DOHH2 (cell line): ENCODE results near the gene RS1.

ENCODE experiments used
- H3F3A ChIP-seq: fragments of 200-600 bp; sonication (generic), shearing (Covaris generic); 2 replicates; pipeline ENCODE4 v1.6.0; 2016; ENCODE audit warnings: antibody characterized with exemption, mild to moderate bottlenecking; ENCODE audit not compliant: control insufficient read depth, insufficient read depth
- H3K27ac ChIP-seq: fragments of 200-600 bp; sonication (generic); 2 replicates; pipeline ENCODE4 v1.5.1; 2014; ENCODE audit warnings: low read depth, mild to moderate bottlenecking, low read length, moderate library complexity
- H3K27me3 ChIP-seq: fragments of 200-600 bp; sonication (generic); 2 replicates; pipeline ENCODE4 v1.6.1; 2014; ENCODE audit warnings: mild to moderate bottlenecking, low read length, mixed read lengths; ENCODE audit not compliant: control insufficient read depth
- H3K36me3 ChIP-seq: fragments of 200-600 bp; sonication (generic); 2 replicates; pipeline ENCODE4 v1.6.1; 2014; ENCODE audit warnings: mild to moderate bottlenecking, low read length, moderate library complexity, mixed read lengths; ENCODE audit not compliant: control insufficient read depth
- H3K4me1 ChIP-seq: fragments of 200-600 bp; sonication (generic); 2 replicates; pipeline ENCODE4 v1.6.1; 2014; ENCODE audit warnings: mild to moderate bottlenecking, low read length, mixed read lengths; ENCODE audit not compliant: control insufficient read depth
- H3K4me2 ChIP-seq: fragments of 200-600 bp; sonication (generic); 2 replicates; pipeline ENCODE4 v1.6.0; 2014; ENCODE audit warnings: mild to moderate bottlenecking, low read length, moderate library complexity
- H3K4me3 ChIP-seq: fragments of 200-600 bp; sonication (generic); 2 replicates; pipeline ENCODE4 v1.5.1; 2014; ENCODE audit warnings: mild to moderate bottlenecking, low read length, mixed read lengths
- H3K79me2 ChIP-seq: fragments of 200-600 bp; sonication (generic); 2 replicates; pipeline ENCODE4 v1.6.1; 2014; ENCODE audit warnings: mild to moderate bottlenecking, low read length, mixed read lengths; ENCODE audit not compliant: control insufficient read depth
- H3K9me2 ChIP-seq: fragments of 200-600 bp; sonication (generic); replicated peaks from 2 replicates; pipeline ENCODE4 v1.6.1; 2014; ENCODE audit warnings: mild to moderate bottlenecking, low read length, mixed read lengths; ENCODE audit not compliant: control insufficient read depth
- H3K9me3 ChIP-seq: fragments of 200-600 bp; sonication (generic); 2 replicates; pipeline ENCODE4 v1.6.1; 2014; ENCODE audit warnings: antibody characterized with exemption, low read length, mixed read lengths; ENCODE audit not compliant: control insufficient read depth, insufficient read depth
- H4K20me1 ChIP-seq: fragments of 200-600 bp; sonication (generic); 2 replicates; pipeline ENCODE4 v1.6.0; 2014; ENCODE audit warnings: low read depth, mild to moderate bottlenecking, antibody characterized with exemption, low read length, moderate library complexity; ENCODE audit not compliant: control insufficient read depth, insufficient read depth
- EZH2phosphoT487 ChIP-seq: fragments of 200-600 bp; sonication (generic); IDR thresholded peaks from 2 replicates; pipeline ENCODE4 v1.6.1; 2017; ENCODE audit warnings: borderline replicate concordance, mild to moderate bottlenecking, antibody characterized with exemption, low read length, moderate library complexity, mixed read lengths
- TF ChIP-seq, protein P1 (sequence below): fragments of 200-600 bp; sonication (generic); IDR thresholded peaks from one replicate; pipeline ENCODE4 v1.5.1; 2014; ENCODE audit warnings: antibody characterized with exemption, mild to moderate bottlenecking, low read depth, low read length; ENCODE audit not compliant: poor library complexity, severe bottlenecking

The RS1 gene

GRCh38 chrX:18650662-18651061 is 21.2 kb downstream of the RS1 start:
- no peaks in the 10 kb centered on the region for H3K9me2 ChIP-seq
- no peak overlapping the region for H3K4me3 ChIP-seq
- no peaks in the 10 kb centered on the region for H3K9me3 ChIP-seq
- no peaks in the 10 kb centered on the region for H3K27me3 ChIP-seq
- H3K4me1 ChIP-seq, result no peaks in the 10 kb centered on the region
- H4K20me1 ChIP-seq, result no peaks in the 10 kb centered on the region
- H3K4me2 ChIP-seq, result no peak overlapping the region
- TF ChIP-seq EZH2phosphoT487, result no peak
- TF ChIP-seq, protein P1, sequence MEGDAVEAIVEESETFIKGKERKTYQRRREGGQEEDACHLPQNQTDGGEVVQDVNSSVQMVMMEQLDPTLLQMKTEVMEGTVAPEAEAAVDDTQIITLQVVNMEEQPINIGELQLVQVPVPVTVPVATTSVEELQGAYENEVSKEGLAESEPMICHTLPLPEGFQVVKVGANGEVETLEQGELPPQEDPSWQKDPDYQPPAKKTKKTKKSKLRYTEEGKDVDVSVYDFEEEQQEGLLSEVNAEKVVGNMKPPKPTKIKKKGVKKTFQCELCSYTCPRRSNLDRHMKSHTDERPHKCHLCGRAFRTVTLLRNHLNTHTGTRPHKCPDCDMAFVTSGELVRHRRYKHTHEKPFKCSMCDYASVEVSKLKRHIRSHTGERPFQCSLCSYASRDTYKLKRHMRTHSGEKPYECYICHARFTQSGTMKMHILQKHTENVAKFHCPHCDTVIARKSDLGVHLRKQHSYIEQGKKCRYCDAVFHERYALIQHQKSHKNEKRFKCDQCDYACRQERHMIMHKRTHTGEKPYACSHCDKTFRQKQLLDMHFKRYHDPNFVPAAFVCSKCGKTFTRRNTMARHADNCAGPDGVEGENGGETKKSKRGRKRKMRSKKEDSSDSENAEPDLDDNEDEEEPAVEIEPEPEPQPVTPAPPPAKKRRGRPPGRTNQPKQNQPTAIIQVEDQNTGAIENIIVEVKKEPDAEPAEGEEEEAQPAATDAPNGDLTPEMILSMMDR, result no peak
- H3K27ac ChIP-seq, result no peak overlapping the region
- no peaks in the 10 kb centered on the region for H3K79me2 ChIP-seq
- H3F3A ChIP-seq, result no peaks in the 10 kb centered on the region
- H3K36me3 ChIP-seq, result no peaks in the 10 kb centered on the region

GRCh38 chrX:18649498-18649951 is 22.4 kb downstream of the RS1 start:
- TF ChIP-seq EZH2phosphoT487, result no peak
- TF ChIP-seq, protein P1, result no peak
- no peak overlapping the region for H3K4me3 ChIP-seq
- no peak overlapping the region for H3K27ac ChIP-seq
- H3K27me3 ChIP-seq, result no peaks in the 10 kb centered on the region
- H3F3A ChIP-seq, result no peaks in the 10 kb centered on the region
- H3K36me3 ChIP-seq, result no peaks in the 10 kb centered on the region
- H3K9me3 ChIP-seq, result no peaks in the 10 kb centered on the region
- H3K9me2 ChIP-seq, result no peaks in the 10 kb centered on the region
- no peaks in the 10 kb centered on the region for H3K79me2 ChIP-seq
- H3K4me1 ChIP-seq, result no peaks in the 10 kb centered on the region
- no peak overlapping the region for H3K4me2 ChIP-seq
- no peaks in the 10 kb centered on the region for H4K20me1 ChIP-seq

DNA sequence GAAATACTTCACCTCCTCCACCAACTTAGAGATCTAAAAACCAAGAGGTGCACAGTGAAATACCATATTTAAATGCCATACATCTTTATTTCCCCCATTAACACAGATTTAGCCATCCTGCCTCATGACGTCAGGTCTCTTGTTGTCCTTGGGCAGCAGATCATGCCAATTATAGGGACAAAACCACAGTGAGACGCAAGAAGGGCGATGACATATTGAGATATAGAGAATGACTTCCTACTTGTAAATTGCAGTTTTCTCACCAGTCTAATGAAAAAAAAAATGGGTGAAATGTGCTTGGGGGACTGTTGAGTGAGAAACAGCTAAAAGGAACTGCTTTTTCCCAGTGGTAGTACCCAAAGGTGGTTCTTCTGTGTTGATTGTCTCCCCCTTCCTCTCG is 24.3 kb downstream of the RS1 start:
- H3K9me2 ChIP-seq, result no peaks in the 10 kb centered on the region
- no peaks in the 10 kb centered on the region for H4K20me1 ChIP-seq
- H3K4me2 ChIP-seq, result no peak overlapping the region
- H3K4me3 ChIP-seq, result no peak overlapping the region
- no peaks in the 10 kb centered on the region for H3K79me2 ChIP-seq
- H3K4me1 ChIP-seq, result no peaks in the 10 kb centered on the region
- no peaks in the 10 kb centered on the region for H3K36me3 ChIP-seq
- no peaks in the 10 kb centered on the region for H3K27me3 ChIP-seq
- H3K9me3 ChIP-seq, result no peaks in the 10 kb centered on the region
- H3F3A ChIP-seq, result no peaks in the 10 kb centered on the region
- TF ChIP-seq EZH2phosphoT487, result no peak
- TF ChIP-seq, protein P1, result no peak
- no peak overlapping the region for H3K27ac ChIP-seq
